HG03280 (cell line): ENCODE data around the gene PRKCE.
"Not testable (repeated sequence)": the region's sequence is repeated elsewhere in the genome, so short reads cannot be mapped to it uniquely, and the experiment has no call there.

Experiments
- ATAC-seq: cut with Tn5 transposase; IDR thresholded peaks from one replicate; pipeline ENCODE4 v1.9.1; 2021; ENCODE audit warnings: mild to moderate bottlenecking, moderate library complexity; ENCODE audit not compliant: unreplicated experiment

PRKCE gene

DNA sequence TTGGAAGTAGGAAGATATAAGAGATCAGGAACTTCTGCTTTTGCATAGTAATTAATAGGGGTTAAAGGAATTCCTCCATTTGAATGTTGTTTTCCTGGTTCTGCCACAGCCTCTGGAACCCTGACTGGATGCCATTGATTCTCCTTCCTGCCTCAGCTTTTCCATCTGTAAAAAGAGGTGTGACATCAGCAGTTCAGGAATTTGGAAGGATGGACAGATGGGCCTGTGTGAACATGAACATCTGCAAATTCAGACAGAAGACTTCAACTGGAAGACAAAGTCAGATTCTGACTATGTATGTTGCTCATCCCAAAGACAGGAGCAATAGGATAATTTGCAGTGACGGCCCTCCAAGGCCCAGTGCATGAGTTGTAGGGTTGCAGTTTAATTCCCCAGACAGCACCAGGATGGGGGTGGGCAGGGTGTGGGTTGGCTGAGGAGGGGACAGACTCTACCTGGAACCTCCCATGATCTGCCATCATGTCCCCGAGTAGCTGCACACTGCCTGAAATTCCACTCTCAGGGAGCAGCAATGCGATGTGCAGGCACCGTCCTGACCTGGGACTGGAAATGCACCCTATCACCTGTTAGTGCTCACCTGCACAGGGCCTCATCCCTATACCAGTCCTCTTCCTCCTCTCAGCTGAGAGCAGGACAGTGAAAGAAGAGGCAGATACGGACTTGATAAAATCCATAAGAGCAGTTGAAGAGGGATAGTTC is 546.8 kb downstream of the PRKCE start:
- ATAC-seq = no peak

DNA sequence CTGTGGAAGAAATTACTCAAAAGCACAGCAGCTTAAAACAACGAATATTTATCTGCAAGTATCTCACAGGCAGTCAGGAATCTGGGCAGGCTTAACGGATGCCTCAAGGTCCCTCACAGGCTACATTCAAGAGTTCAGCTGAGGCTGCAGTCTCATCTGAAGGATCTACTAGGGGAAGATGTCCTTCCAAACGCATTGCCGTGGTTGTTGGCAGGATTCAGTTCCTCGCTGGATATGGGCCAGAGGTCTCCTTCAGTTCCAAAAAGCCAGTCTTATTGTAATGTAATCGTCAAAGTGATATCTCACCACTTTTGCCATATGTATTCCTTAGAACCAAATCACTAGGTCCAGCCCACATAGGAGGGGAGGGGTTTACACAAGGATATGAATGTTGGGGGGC is 547.5 kb downstream of the PRKCE start:
- ATAC-seq = no peak

- ATAC-seq = no peak
Measured at GRCh38 chr2:46200100-46200690, 548.7 kb downstream of the PRKCE start.

GRCh38 chr2:46200861-46201605 is 549.6 kb downstream of the PRKCE start:
- no peak for ATAC-seq

DNA sequence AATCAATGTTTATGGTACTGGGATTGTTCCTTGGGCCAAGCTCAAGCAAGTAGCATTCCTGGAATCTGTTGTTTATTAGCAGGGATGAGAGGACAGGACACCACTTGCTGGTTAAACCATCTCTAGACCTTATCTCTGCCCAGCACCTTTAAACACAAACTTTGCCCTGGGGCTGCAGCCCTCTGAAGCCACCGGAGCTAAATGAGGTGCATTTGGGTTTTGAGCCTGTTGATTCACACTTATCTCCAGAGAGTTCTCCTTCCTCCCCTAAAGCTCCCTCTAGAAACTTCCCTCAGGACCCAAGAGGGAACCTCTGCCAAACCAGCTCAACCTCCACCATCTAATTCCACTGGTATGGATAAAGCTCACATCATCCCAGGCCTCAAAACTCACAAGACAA is 551.0 kb downstream of the PRKCE start:
- ATAC-seq = no peak

- ATAC-seq = no peak
Measured at GRCh38 chr2:46202987-46203386, 551.5 kb downstream of the PRKCE start.

DNA sequence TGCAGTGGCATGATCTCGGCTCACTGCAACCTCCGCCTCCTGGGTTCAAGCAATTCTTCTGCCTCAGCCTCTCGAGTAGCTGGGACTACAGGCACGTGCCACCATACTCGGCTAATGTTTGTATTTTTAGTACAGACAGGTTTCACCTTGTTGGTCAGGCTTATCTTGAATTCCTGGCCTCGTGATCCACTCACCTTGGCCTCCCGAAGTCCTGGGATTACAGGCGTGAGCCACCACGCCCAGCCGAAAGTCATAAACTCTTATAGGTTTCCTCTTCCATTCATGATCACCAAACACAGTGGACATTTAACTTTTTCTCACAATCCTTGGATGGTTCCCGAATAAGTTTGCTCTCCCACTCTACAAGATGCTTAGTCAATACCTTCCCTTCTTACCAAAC is 552.2 kb downstream of the PRKCE start:
- ATAC-seq = not testable (repeated sequence)

- ATAC-seq = no peak
Measured at GRCh38 chr2:46207591-46207990, 556.1 kb downstream of the PRKCE start.

GRCh38 chr2:46208766-46209165 is 557.3 kb downstream of the PRKCE start:
- ATAC-seq = no peak

GRCh38 chr2:46210063-46210462 is 558.6 kb downstream of the PRKCE start:
- no peak for ATAC-seq

- ATAC-seq = no peak
Measured at GRCh38 chr2:46211461-46211860, 560.0 kb downstream of the PRKCE start.

DNA sequence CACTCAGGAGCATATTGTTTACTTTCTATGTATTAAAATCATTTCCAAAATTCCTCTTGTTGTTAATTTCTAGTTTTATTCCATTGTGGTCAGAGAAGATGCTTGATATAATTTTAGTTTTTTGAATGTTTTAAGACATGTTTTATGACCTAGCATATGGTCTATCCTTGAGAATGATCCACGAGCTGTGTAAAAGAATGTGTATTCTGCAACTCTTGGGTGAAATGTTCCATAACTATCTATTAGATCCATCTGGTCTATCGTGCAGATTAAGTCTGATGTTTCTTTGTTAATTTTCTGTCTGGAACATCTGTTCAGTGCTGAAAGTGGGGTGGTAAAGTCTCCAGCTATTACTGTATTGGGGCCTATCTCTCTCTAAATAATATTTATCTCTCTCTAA is 562.4 kb downstream of the PRKCE start:
- ATAC-seq = no peak

- ATAC-seq = no peak
Measured at GRCh38 chr2:46216213-46216612, 564.7 kb downstream of the PRKCE start.

DNA sequence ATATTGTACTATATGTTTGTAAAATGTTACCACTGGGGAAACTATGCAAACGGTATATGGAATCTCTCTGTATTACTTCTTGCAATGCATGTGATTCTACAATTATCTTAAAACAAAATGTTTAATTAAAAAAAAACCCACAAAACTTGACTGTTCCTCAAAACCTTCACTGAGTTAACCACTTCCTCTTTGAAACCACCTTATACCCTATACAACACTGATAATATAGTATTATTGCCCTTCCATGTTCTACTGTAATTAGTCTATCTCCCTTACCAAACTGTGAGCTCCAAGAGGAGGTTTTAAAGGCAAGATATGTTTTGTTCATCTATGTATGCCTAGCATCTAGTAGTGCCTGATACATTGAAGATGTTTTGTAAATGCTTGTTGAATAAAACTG is 572.0 kb downstream of the PRKCE start:
- not testable (repeated sequence) for ATAC-seq

- no peak for ATAC-seq
Measured at GRCh38 chr2:46225150-46225625, 573.7 kb downstream of the PRKCE start.

- no peak for ATAC-seq
Measured at GRCh38 chr2:46225730-46226129, 574.3 kb downstream of the PRKCE start.

DNA sequence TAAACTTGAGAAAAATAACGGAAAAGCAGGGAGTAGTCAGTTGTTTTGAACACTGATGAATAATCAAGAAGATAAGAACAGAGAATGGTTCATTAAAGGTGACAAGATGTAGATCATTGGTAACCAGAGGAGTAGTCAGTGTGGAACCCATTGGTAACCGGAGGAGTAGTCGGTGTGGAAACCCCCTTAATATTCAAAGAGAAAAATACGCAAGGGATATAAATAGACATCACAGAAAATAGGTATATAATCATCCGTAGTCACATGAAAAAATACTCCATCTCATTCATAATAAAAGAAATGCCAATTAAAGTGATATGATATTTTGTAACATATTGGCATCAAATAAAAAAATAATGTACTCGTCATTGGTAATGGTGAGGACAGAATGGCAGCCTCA is 575.1 kb downstream of the PRKCE start:
- no peak for ATAC-seq

- ATAC-seq = no peak
Measured at GRCh38 chr2:46227022-46227421, 575.5 kb downstream of the PRKCE start.

- no peak for ATAC-seq
Measured at GRCh38 chr2:46227674-46228289, 576.3 kb downstream of the PRKCE start.

GRCh38 chr2:46229134-46230063 is 577.9 kb downstream of the PRKCE start:
- ATAC-seq = peak; percentile 62
